ENCODE measurements around the gene STAT1.
A peak's percentile ranks its signal among the peaks of the same experiment; 100 is the strongest.

Gene STAT1

GRCh38 chr2:191030521-191031154 is 16.7 kb upstream of the STAT1 start:
- no peak overlapping the region for H3K27ac ChIP-seq (ENCODE audit: low read depth, low read length, poor library complexity, severe bottlenecking)
- H3F3A ChIP-seq (ENCODE audit: insufficient read depth, low read length) = no peaks in the 10 kb centered on the region
- H4K20me1 ChIP-seq (ENCODE audit: insufficient read depth, low read length) = no peaks in the 10 kb centered on the region
- TF ChIP-seq CTCF (IDR thresholded peaks at IDR 0.05; ENCODE audit: low read length) = peak; percentile 80
- TF ChIP-seq EZH2 (IDR thresholded peaks at IDR 0.05; ENCODE audit: borderline replicate concordance, low read length) = no peak
- H3K4me1 ChIP-seq (ENCODE audit: insufficient read depth, low read length, severe bottlenecking) = no peaks in the 10 kb centered on the region
- no peaks in the 10 kb centered on the region for H3K79me2 ChIP-seq (ENCODE audit: insufficient read depth, low read length)
- no peaks in the 10 kb centered on the region for H3K9me2 ChIP-seq (ENCODE audit: low read depth, low read length)
- H3K9me3 ChIP-seq (ENCODE audit: low read length) = no peaks in the 10 kb centered on the region
- H3K4me3 ChIP-seq (ENCODE audit: low read depth, low read length, poor library complexity, severe bottlenecking) = no peak overlapping the region
- no peak overlapping the region for H3K9ac ChIP-seq (ENCODE audit: low read length)
- H2AFZ ChIP-seq (ENCODE audit: low read length) = no peak overlapping the region
- H3K27me3 ChIP-seq (ENCODE audit: insufficient read depth, low read length) = no peaks in the 10 kb centered on the region
- no peak overlapping the region for H3K4me2 ChIP-seq (ENCODE audit: low read length)
- H3K36me3 ChIP-seq (ENCODE audit: insufficient read depth, low read length) = no peaks in the 10 kb centered on the region

- no peak overlapping the region for H3K4me2 ChIP-seq (ENCODE audit: low read length)
- no peaks in the 10 kb centered on the region for H3K9me2 ChIP-seq (ENCODE audit: low read depth, low read length)
- no peaks in the 10 kb centered on the region for H4K20me1 ChIP-seq (ENCODE audit: insufficient read depth, low read length)
- no peak overlapping the region for H3K27ac ChIP-seq (ENCODE audit: low read depth, low read length, poor library complexity, severe bottlenecking)
- no peaks in the 10 kb centered on the region for H3K4me1 ChIP-seq (ENCODE audit: insufficient read depth, low read length, severe bottlenecking)
- no peaks in the 10 kb centered on the region for H3K79me2 ChIP-seq (ENCODE audit: insufficient read depth, low read length)
- H3K4me3 ChIP-seq (ENCODE audit: low read depth, low read length, poor library complexity, severe bottlenecking) = no peak overlapping the region
- H3F3A ChIP-seq (ENCODE audit: insufficient read depth, low read length) = no peaks in the 10 kb centered on the region
- no peak for TF ChIP-seq EZH2 (IDR thresholded peaks at IDR 0.05; ENCODE audit: borderline replicate concordance, low read length)
- no peak for TF ChIP-seq CTCF (IDR thresholded peaks at IDR 0.05; ENCODE audit: low read length)
- no peaks in the 10 kb centered on the region for H3K9me3 ChIP-seq (ENCODE audit: low read length)
- H3K27me3 ChIP-seq (ENCODE audit: insufficient read depth, low read length) = no peaks in the 10 kb centered on the region
- H3K36me3 ChIP-seq (ENCODE audit: insufficient read depth, low read length) = no peaks in the 10 kb centered on the region
- H3K9ac ChIP-seq (ENCODE audit: low read length) = no peak overlapping the region
- H2AFZ ChIP-seq (ENCODE audit: low read length) = no peak overlapping the region
These were observed 15.4 kb upstream of the STAT1 start for GRCh38 chr2:191029280-191029950.

- H3K36me3 ChIP-seq (ENCODE audit: insufficient read depth, low read length) = no peaks in the 10 kb centered on the region
- peaks cover 4% of the 10 kb centered on the region for H3K4me1 ChIP-seq (ENCODE audit: insufficient read depth, low read length, severe bottlenecking)
- no peak overlapping the region for H3K9ac ChIP-seq (ENCODE audit: low read length)
- no peak overlapping the region for H3K27ac ChIP-seq (ENCODE audit: low read depth, low read length, poor library complexity, severe bottlenecking)
- no peaks in the 10 kb centered on the region for H3K9me2 ChIP-seq (ENCODE audit: low read depth, low read length)
- no peaks in the 10 kb centered on the region for H4K20me1 ChIP-seq (ENCODE audit: insufficient read depth, low read length)
- H3K79me2 ChIP-seq (ENCODE audit: insufficient read depth, low read length) = no peaks in the 10 kb centered on the region
- no peaks in the 10 kb centered on the region for H3K9me3 ChIP-seq (ENCODE audit: low read length)
- no peak overlapping the region for H3K4me3 ChIP-seq (ENCODE audit: low read depth, low read length, poor library complexity, severe bottlenecking)
- H2AFZ ChIP-seq (ENCODE audit: low read length) = no peak overlapping the region
- TF ChIP-seq EZH2 (IDR thresholded peaks at IDR 0.05; ENCODE audit: borderline replicate concordance, low read length) (no peak), CTCF (IDR thresholded peaks at IDR 0.05; ENCODE audit: low read length) (no peak)
- H3K27me3 ChIP-seq (ENCODE audit: insufficient read depth, low read length) = no peaks in the 10 kb centered on the region
- no peaks in the 10 kb centered on the region for H3F3A ChIP-seq (ENCODE audit: insufficient read depth, low read length)
- H3K4me2 ChIP-seq (ENCODE audit: low read length) = no peak overlapping the region
These were observed 12.4 kb upstream of the STAT1 start for GRCh38 chr2:191026377-191026776.

Data from OCI-LY1 (cell line).